Neural cell (in vitro differentiated cells): Measurements from ENCODE around the gene CEP85L.

Source experiments
- EP300 ChIP-seq: fragments of 450-650 bp; conservative IDR thresholded peaks from 2 replicates; pipeline ENCODE4 v1.6.1; 2014; ENCODE audit warnings: antibody characterized with exemption, mild to moderate bottlenecking, moderate library complexity; ENCODE audit not compliant: poor library complexity, severe bottlenecking
- TF ChIP-seq, protein P1 (sequence below): fragments of 450-650 bp; IDR thresholded peaks from 2 replicates; pipeline ENCODE4 v1.5.1; 2014; ENCODE audit warnings: antibody characterized with exemption, mild to moderate bottlenecking, moderate library complexity; ENCODE audit not compliant: poor library complexity, severe bottlenecking

DNA sequence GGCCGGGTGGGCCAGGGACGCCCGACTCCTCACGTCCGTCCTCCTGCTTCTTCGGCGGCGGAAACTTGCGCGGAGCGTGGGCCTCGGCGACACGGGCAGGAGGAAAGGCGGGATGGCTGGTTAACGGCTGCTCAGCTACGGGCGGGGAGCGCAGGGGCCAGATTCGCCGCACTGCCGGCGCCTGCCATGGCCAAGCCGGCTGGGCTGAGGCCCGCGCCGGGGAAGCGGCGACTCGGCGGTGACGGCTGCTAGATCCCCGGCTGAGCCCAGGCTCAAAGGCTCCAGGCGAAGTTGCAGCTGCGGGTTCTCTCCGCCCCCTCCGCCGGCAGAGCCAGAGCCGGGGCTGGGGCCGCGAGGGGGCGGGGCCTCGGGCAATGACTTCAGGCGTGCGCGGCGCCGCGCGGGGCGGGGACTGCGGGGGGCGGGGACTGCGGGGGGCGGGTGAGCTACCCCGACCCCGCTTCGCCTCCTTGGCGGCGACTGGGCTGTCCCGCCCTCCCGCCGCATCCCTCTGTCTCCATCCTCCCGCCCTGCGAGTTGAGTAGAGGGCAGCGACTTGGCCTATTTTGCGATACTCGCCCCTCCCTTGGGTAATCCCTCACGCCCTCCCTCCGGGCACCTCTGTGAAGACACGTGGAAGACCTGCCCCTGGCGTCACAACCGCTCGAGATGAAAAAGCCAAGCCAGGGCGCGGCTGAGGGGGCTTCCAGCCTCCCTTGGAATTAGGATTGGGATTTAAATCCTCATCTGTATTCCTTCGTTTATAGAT is at the start of gene CEP85L:
- TF ChIP-seq, protein P1, sequence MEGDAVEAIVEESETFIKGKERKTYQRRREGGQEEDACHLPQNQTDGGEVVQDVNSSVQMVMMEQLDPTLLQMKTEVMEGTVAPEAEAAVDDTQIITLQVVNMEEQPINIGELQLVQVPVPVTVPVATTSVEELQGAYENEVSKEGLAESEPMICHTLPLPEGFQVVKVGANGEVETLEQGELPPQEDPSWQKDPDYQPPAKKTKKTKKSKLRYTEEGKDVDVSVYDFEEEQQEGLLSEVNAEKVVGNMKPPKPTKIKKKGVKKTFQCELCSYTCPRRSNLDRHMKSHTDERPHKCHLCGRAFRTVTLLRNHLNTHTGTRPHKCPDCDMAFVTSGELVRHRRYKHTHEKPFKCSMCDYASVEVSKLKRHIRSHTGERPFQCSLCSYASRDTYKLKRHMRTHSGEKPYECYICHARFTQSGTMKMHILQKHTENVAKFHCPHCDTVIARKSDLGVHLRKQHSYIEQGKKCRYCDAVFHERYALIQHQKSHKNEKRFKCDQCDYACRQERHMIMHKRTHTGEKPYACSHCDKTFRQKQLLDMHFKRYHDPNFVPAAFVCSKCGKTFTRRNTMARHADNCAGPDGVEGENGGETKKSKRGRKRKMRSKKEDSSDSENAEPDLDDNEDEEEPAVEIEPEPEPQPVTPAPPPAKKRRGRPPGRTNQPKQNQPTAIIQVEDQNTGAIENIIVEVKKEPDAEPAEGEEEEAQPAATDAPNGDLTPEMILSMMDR: no peak
- no peak for TF ChIP-seq EP300
